Endothelial cell of umbilical vein (primary cell): Measurements from ENCODE around the gene CCR5AS.

Source experiments
- CTCF ChIP-seq, 2 donors: IDR thresholded peaks; 1 replicate in 1 of 2; 2 replicates in 1 of 2; pipeline ENCODE4 v1.5.1; 2011; ENCODE audit warnings: low read length in 2 of 2, mild to moderate bottlenecking in 2 of 2, moderate library complexity in 2 of 2, control low read depth in 1 of 2, inconsistent platforms in 1 of 2, low read depth in 1 of 2; ENCODE audit not compliant: insufficient read depth in 1 of 2; ENCODE audit errors: extremely low read depth in 1 of 2
- EZH2 ChIP-seq: IDR thresholded peaks from 2 replicates; pipeline ENCODE4 v1.6.1; 2012; ENCODE audit warnings: borderline replicate concordance, low read depth, mild to moderate bottlenecking, moderate library complexity, low read length, inconsistent platforms; ENCODE audit not compliant: severe bottlenecking
- FOS ChIP-seq: IDR thresholded peaks from 2 replicates; pipeline ENCODE4 v1.6.1; 2011; ENCODE audit warnings: mild to moderate bottlenecking, low read length, moderate library complexity, borderline replicate concordance; ENCODE audit not compliant: insufficient read depth
- MYC ChIP-seq: IDR thresholded peaks from one replicate; pipeline ENCODE4 v1.6.1; 2011; ENCODE audit warnings: mild to moderate bottlenecking, low read depth, low read length
- POLR2A ChIP-seq: IDR thresholded peaks from 2 replicates; pipeline ENCODE4 v1.6.1; 2012; ENCODE audit warnings: low read depth, mild to moderate bottlenecking, control low read depth, low read length
- POLR2AphosphoS5 ChIP-seq: IDR thresholded peaks from 2 replicates; pipeline ENCODE4 v1.6.1; 2012; ENCODE audit warnings: low read depth, mild to moderate bottlenecking, control low read depth, low read length, moderate library complexity; ENCODE audit not compliant: insufficient read depth
- TF ChIP-seq, protein P1 (sequence below): IDR thresholded peaks from 2 replicates; pipeline ENCODE4 v1.6.1; 2011; ENCODE audit not compliant: insufficient read depth, insufficient read length

DNA sequence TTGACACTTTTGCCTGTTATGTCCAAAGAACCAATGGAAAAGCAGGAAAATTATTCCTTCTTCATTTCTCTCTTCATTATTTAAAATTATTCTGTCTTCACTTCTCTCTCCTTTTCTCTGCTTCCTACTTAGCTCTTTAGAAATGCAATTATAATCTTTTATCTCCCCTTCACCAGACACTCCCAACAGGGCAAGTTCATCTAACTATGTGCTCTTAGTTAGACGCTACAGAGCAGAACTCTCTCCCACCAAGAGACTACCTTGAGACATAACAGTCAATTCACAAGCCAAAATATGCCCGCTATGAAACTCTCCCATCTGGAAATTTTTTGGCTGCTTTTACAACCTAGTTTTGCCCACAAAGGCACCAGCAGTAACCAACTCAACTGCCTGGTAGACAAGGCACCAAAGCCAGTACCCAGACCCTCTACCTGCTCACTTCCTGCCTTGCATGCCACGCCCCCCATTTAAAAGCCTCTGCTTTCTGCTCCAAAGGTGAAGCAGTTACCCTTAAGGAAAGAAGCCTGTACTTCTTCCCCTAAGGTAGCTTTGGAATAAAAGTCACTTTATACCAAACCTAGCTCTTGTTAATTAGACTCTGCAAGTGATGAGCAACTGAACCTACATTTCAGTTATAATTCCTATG lies 28.3 kb upstream of the CCR5AS start:
- TF ChIP-seq, protein P1, sequence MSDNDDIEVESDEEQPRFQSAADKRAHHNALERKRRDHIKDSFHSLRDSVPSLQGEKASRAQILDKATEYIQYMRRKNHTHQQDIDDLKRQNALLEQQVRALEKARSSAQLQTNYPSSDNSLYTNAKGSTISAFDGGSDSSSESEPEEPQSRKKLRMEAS = no peak
- no peak for TF ChIP-seq POLR2A
- TF ChIP-seq CTCF (IDR thresholded peaks at IDR 0.05; ENCODE audit: extremely low read depth in 1 of 2, insufficient read depth in 1 of 2, low read depth in 1 of 2, low read length in 2 of 2) = no peak
- TF ChIP-seq EZH2 = no peak
- TF ChIP-seq MYC = no peak
- TF ChIP-seq POLR2AphosphoS5 = no peak
- TF ChIP-seq FOS = no peak
